H1 (cell line): Measurements from ENCODE around the gene ASRGL1. TPM values are rescaled to one million over a fixed set of nuclear protein-coding genes. Genes with fewer than 3 reads are reported as not detected.

Source experiments
- CTCF ChIA-PET: fragments of 300-600 bp; sonication (Branson Sonifier 250); formaldehyde crosslinking; loops from one replicate; lab custom pipeline; 2021; ENCODE audit not compliant: partially characterized antibody; lab: Charles Lee
- POLR2A ChIA-PET: fragments of 300-600 bp; sonication (Branson Sonifier 250); formaldehyde crosslinking; loops from one replicate; lab custom pipeline; 2021; ENCODE audit warnings: inconsistent platforms; ENCODE audit not compliant: partially characterized antibody; lab: Charles Lee
- DNase-seq, 2 experiments: peaks; one replicate each; pipeline versions ENCODE4 v3.0.0 to v3.0.0-alpha.2; 2010 to 2022; ENCODE audit warnings: low spot score in 2 of 2, low read depth in 1 of 2, mixed read lengths in 1 of 2
- FAIRE-seq: peaks from 2 replicates; lab custom pipeline; 2011; peaks lifted over from hg19 to GRCh38; lab: Jason Lieb, UNC
- H2AFZ ChIP-seq: 2 replicates; pipeline ENCODE4 v1.8.1; 2012; ENCODE audit warnings: low read length, inconsistent platforms
- H2AK5ac ChIP-seq: 2 replicates; pipeline ENCODE4 v1.6.1; 2013; ENCODE audit warnings: low read depth, low read length
- H2BK120ac ChIP-seq: replicated peaks from 2 replicates; pipeline ENCODE3; 2013; ENCODE audit warnings: low read depth, low read length, inconsistent platforms
- H2BK12ac ChIP-seq: 2 replicates; pipeline ENCODE4 v1.6.1; 2013; ENCODE audit warnings: low read depth, low read length
- H2BK15ac ChIP-seq: 2 replicates; pipeline ENCODE4 v1.6.1; 2013; ENCODE audit warnings: low read length
- H2BK20ac ChIP-seq: 2 replicates; pipeline ENCODE4 v1.6.1; 2013; ENCODE audit warnings: low read length
- H2BK5ac ChIP-seq: 2 replicates; pipeline ENCODE4 v1.6.1; 2013; ENCODE audit warnings: low read depth, low read length
- H3K14ac ChIP-seq: 2 replicates; pipeline ENCODE4 v1.6.1; 2013; ENCODE audit warnings: inconsistent platforms; ENCODE audit not compliant: insufficient read length
- H3K18ac ChIP-seq: 2 replicates; pipeline ENCODE4 v1.6.1; 2013; ENCODE audit warnings: low read length; ENCODE audit errors: extremely low read depth
- H3K23ac ChIP-seq: 2 replicates; pipeline ENCODE4 v1.6.1; 2013; ENCODE audit warnings: inconsistent platforms; ENCODE audit not compliant: insufficient read length
- H3K23me2 ChIP-seq: 2 replicates; pipeline ENCODE4 v1.6.1; 2013; ENCODE audit warnings: low read depth, low read length
- H3K27ac ChIP-seq: 2 replicates; pipeline ENCODE4 v1.6.1; 2011; ENCODE audit warnings: low read depth, low read length, inconsistent platforms
- H3K27me3 ChIP-seq, 4 experiments: replicated peaks in 1 of 4; 1 replicate in 1 of 4; 2 replicates in 3 of 4; pipeline versions ENCODE4 v1.6.1 to v1.8.1; 2011 to 2013; ENCODE audit warnings: low read length in 3 of 4, mild to moderate bottlenecking in 3 of 4, inconsistent platforms in 2 of 4, mixed read lengths in 2 of 4, moderate library complexity in 1 of 4; ENCODE audit not compliant: control insufficient read depth in 3 of 4, insufficient read depth in 3 of 4; ENCODE audit errors: extremely low read depth in 1 of 4
- H3K36me3 ChIP-seq, 4 experiments: 2 replicates each; pipeline versions ENCODE4 v1.6.1 to v1.8.1; 2011 to 2013; ENCODE audit warnings: mild to moderate bottlenecking in 4 of 4, low read length in 3 of 4, moderate library complexity in 2 of 4, control low read depth in 1 of 4, inconsistent platforms in 1 of 4; ENCODE audit not compliant: insufficient read depth in 4 of 4, control insufficient read depth in 2 of 4
- H3K4ac ChIP-seq: replicated peaks from 2 replicates; pipeline ENCODE3; 2013; ENCODE audit warnings: low read length, low read depth, mixed read lengths, inconsistent platforms; ENCODE audit not compliant: insufficient read length
- H3K4me1 ChIP-seq, 4 experiments: replicated peaks in 1 of 4; 1 replicate in 1 of 4; 2 replicates in 3 of 4; pipeline versions ENCODE4 v1.6.1 to v1.8.1; 2011 to 2013; ENCODE audit warnings: low read length in 3 of 4, inconsistent platforms in 2 of 4, mixed read lengths in 1 of 4; ENCODE audit not compliant: insufficient read depth in 4 of 4, control insufficient read depth in 3 of 4
- H3K4me2 ChIP-seq, 2 experiments: 2 replicates each; pipeline versions ENCODE4 v1.6.1 to v1.8.1; 2011 to 2013; ENCODE audit warnings: low read depth in 2 of 2, low read length in 2 of 2, control low read depth in 1 of 2, inconsistent platforms in 1 of 2, mild to moderate bottlenecking in 1 of 2; ENCODE audit not compliant: insufficient read depth in 1 of 2
- H3K4me3 ChIP-seq, 4 experiments: fragments of 200-600, 300-600 bp in 1 of 4; sonication (generic), shearing (Covaris generic), sonication (Bioruptor Twin) in 1 of 4; 2 replicates each; pipeline versions ENCODE4 v1.5.1 to v1.8.1; 2011 to 2016; ENCODE audit warnings: low read length in 4 of 4, low read depth in 3 of 4, control low read depth in 2 of 4, inconsistent platforms in 2 of 4, mild to moderate bottlenecking in 2 of 4, mixed read lengths in 1 of 4, moderate library complexity in 1 of 4; ENCODE audit not compliant: insufficient read depth in 2 of 4; ENCODE audit errors: extremely low read depth in 1 of 4
- H3K56ac ChIP-seq: replicated peaks from 2 replicates; pipeline ENCODE3; 2013; ENCODE audit warnings: low read depth, mild to moderate bottlenecking, mixed read lengths, low read length, inconsistent platforms; ENCODE audit not compliant: insufficient read length
- H3K79me1 ChIP-seq: 2 replicates; pipeline ENCODE4 v1.6.1; 2013; ENCODE audit warnings: low read depth, low read length, control low read depth
- H3K79me2 ChIP-seq, 2 experiments: 2 replicates each; pipeline versions ENCODE4 v1.6.1 to v1.8.1; 2012 to 2013; ENCODE audit warnings: low read length in 2 of 2, mild to moderate bottlenecking in 2 of 2, inconsistent platforms in 1 of 2; ENCODE audit not compliant: insufficient read depth in 2 of 2, control insufficient read depth in 1 of 2
- H3K9ac ChIP-seq, 4 experiments: replicated peaks in 1 of 4; 1 replicate in 1 of 4; 2 replicates in 3 of 4; pipeline versions ENCODE4 v1.6.1 to v1.8.1; 2011 to 2013; ENCODE audit warnings: low read depth in 3 of 4, low read length in 3 of 4, control low read depth in 2 of 4, mild to moderate bottlenecking in 2 of 4, moderate library complexity in 2 of 4, inconsistent platforms in 1 of 4; ENCODE audit errors: extremely low read depth in 1 of 4
- H3K9me3 ChIP-seq, 2 experiments: 2 replicates each; pipeline versions ENCODE4 v1.6.1 to v1.8.1; 2012 to 2013; ENCODE audit warnings: mild to moderate bottlenecking in 2 of 2, moderate library complexity in 2 of 2, control low read depth in 1 of 2, inconsistent platforms in 1 of 2, low read depth in 1 of 2, low read length in 1 of 2, mixed read lengths in 1 of 2; ENCODE audit not compliant: insufficient read depth in 2 of 2
- H4K20me1 ChIP-seq, 2 experiments: replicated peaks in 1 of 2; 2 replicates each; pipeline versions ENCODE3 to v1.8.1; 2011 to 2013; ENCODE audit warnings: inconsistent platforms in 2 of 2, low read length in 2 of 2, mild to moderate bottlenecking in 1 of 2; ENCODE audit not compliant: insufficient read depth in 2 of 2, control insufficient read depth in 1 of 2
- H4K5ac ChIP-seq: 2 replicates; pipeline ENCODE4 v1.6.1; 2013; ENCODE audit warnings: low read length, low read depth, mixed read lengths, inconsistent platforms; ENCODE audit not compliant: insufficient read length
- H4K8ac ChIP-seq: 2 replicates; pipeline ENCODE4 v1.8.0; 2013; ENCODE audit warnings: mild to moderate bottlenecking, moderate library complexity, low read length, inconsistent platforms; ENCODE audit not compliant: insufficient read depth; ENCODE audit errors: extremely low read depth
- H4K91ac ChIP-seq: replicated peaks from 2 replicates; pipeline ENCODE3; 2013; ENCODE audit warnings: low read length, mixed read lengths, inconsistent platforms; ENCODE audit not compliant: insufficient read length
- CHD1 ChIP-seq: IDR thresholded peaks from 2 replicates; pipeline ENCODE4 v1.6.1; 2012; ENCODE audit warnings: low read depth, low read length, improper control_type of control experiment
- CTBP2 ChIP-seq: IDR thresholded peaks from 2 replicates; pipeline ENCODE4 v1.7.0; 2011; ENCODE audit warnings: borderline replicate concordance, mild to moderate bottlenecking, moderate library complexity, mixed read lengths, low read length; ENCODE audit not compliant: insufficient read depth, insufficient read length
- GABPA ChIP-seq: IDR thresholded peaks from 2 replicates; pipeline ENCODE4 v1.6.1; 2011; ENCODE audit warnings: mild to moderate bottlenecking, low read length, moderate library complexity, borderline replicate concordance; ENCODE audit not compliant: insufficient read depth
- HDAC2 ChIP-seq, 2 experiments: fragments of 300-600 bp in 1 of 2; sonication (generic) in 1 of 2; IDR thresholded peaks; 2 replicates each; pipeline ENCODE4 v1.6.1; 2011 to 2012; ENCODE audit warnings: low read depth in 2 of 2, low read length in 2 of 2, mild to moderate bottlenecking in 2 of 2, moderate library complexity in 2 of 2, borderline replicate concordance in 1 of 2, inconsistent platforms in 1 of 2
- KDM5A ChIP-seq: fragments of 200-600 bp; IDR thresholded peaks from 2 replicates; pipeline ENCODE4 v1.7.1; 2012; ENCODE audit warnings: mild to moderate bottlenecking, low read length, inconsistent platforms, mixed read lengths
- NRF1 ChIP-seq: IDR thresholded peaks from 2 replicates; pipeline ENCODE4 v1.6.1; 2011; ENCODE audit warnings: mild to moderate bottlenecking, low read depth, low read length, improper control_type of control experiment
- SAP30 ChIP-seq: fragments of 300-600 bp; sonication (generic); IDR thresholded peaks from 2 replicates; pipeline ENCODE4 v1.7.1; 2012; ENCODE audit warnings: low read length, moderate library complexity, mild to moderate bottlenecking, inconsistent platforms; ENCODE audit not compliant: insufficient read depth, insufficient replicate concordance
- SIX5 ChIP-seq: IDR thresholded peaks from 2 replicates; pipeline ENCODE4 v1.6.1; 2011; ENCODE audit warnings: mild to moderate bottlenecking, low read depth, low read length
- WGBS, 2 experiments: shearing (Covaris generic) in 1 of 2; methylation state at CpG; one replicate each; pipeline versions ENCODE4 v1.1.6 to v1.1.7; 2013 to 2015; ENCODE audit warnings: low lambda C conversion rate in 2 of 2, mixed read lengths in 2 of 2, inconsistent platforms in 1 of 2, low coverage in 1 of 2, missing lambda C conversion rate in 1 of 2; ENCODE audit not compliant: insufficient replicate concordance in 2 of 2, insufficient coverage in 1 of 2, insufficient read length in 1 of 2; ENCODE audit errors: extremely low coverage in 1 of 2, missing lambda C conversion rate in 1 of 2; 5-methylcytosine and 5-hydroxymethylcytosine counted together
- polyA plus RNA-seq, 7 experiments: library from polyadenylated mRNA; depleted of rRNA in 3 of 7; stranded (reverse) in 5 of 7; unstranded in 2 of 7; fragments of >200 nt in 5 of 7; fragments of 200-250 nt in 2 of 7; gene quantifications; 1 replicate in 5 of 7; 2 replicates in 1 of 7; 4 replicates in 1 of 7; pipeline versions ENCODE4 v1.2.1 to v1.2.3, GENCODE V29; 2011 to 2013; ENCODE audit warnings: missing spikeins in 2 of 7, mixed read lengths in 2 of 7
- total RNA-seq: library from RNA; stranded (reverse); fragmentation: NEBNext Ultra II Directional; extraction: Animal tissue kit (Norgen Biotek cat#: 25700); gene quantifications from 2 replicates; pipeline ENCODE4 v1.2.1, GENCODE V29; 2021
- TF ChIP-seq, protein P1 (sequence below): IDR thresholded peaks from 2 replicates; pipeline ENCODE4 v1.6.1; 2012; ENCODE audit warnings: low read length, inconsistent platforms

ASRGL1 gene
- total and polyA plus RNA-seq, 2 of the 8 experiments (the other 6 are each of a cell fraction or from before 2014, with no cell fraction given): 19.9 to 23.5 TPM

GRCh38 chr11:62401811-62402210, 64.6 kb downstream of the ASRGL1 start:
- no peak overlapping the region for H2AFZ ChIP-seq
- H4K8ac ChIP-seq: peak overlapping the region; percentile 65; the same call in 1 of the 2 replicates
- H2BK12ac ChIP-seq: peak overlapping the region; percentile 90; the same call in 1 of the 2 replicates
- no peaks in the 10 kb centered on the region for H4K20me1 ChIP-seq
- no peaks in the 10 kb centered on the region for H3K79me2 ChIP-seq
- 87% methylated on average over 6 of the region's 7 CpGs; no CpG with 5 or more reads in 1 of the 2 experiments for WGBS, 2 experiments
- H3K4me1 ChIP-seq: peaks cover 0 to 23% (median 1%) of the 10 kb centered on the region in 4 experiments; a peak in 5 of 7 replicates
- H3K4ac ChIP-seq: no peak overlapping the region
- H3K23ac ChIP-seq: no peak overlapping the region
- POLR2A ChIA-PET: interaction anchor here (0.8 to 1.2 kb wide), 2 partner anchors 17 to 47 kb away, joined by 3 to 5 read pairs; partner anchors contain the start of gene SCGB1A1
- H3K4me2 ChIP-seq: no peak overlapping the region
- peak overlapping the region; percentile 87 for H3K18ac ChIP-seq
- peak overlapping the region; percentile 60 for H4K91ac ChIP-seq
- H3K4me3 ChIP-seq: no peak overlapping the region
- no peak overlapping the region for H3K9ac ChIP-seq
- no peak overlapping the region for H3K27ac ChIP-seq
- H3K79me1 ChIP-seq: no peaks in the 10 kb centered on the region
- H2BK20ac ChIP-seq: no peak overlapping the region; the same call in 1 of the 2 replicates
- DNase-seq (no peak), FAIRE-seq (no peak)
- H2BK5ac ChIP-seq: peak overlapping the region; percentile 56; the same call in 1 of the 2 replicates
- H3K27me3 ChIP-seq: 0 out of 7 replicates have a peak, but pooled peaks cover 0 to 2% (median 0%) of the 10 kb centered on the region in 4 experiments
- no peaks in the 10 kb centered on the region for H3K9me3 ChIP-seq
- no peaks in the 10 kb centered on the region for H3K36me3 ChIP-seq
- no peak overlapping the region for H2AK5ac ChIP-seq
- no peak overlapping the region for H3K14ac ChIP-seq
- H3K56ac ChIP-seq: no peak overlapping the region
- H3K23me2 ChIP-seq: no peaks in the 10 kb centered on the region; the same call in 1 of the 2 replicates
- H2BK15ac ChIP-seq: no peak overlapping the region
- no peak overlapping the region for H4K5ac ChIP-seq
- CTCF ChIA-PET: interaction anchor here (0.6 to 9.5 kb wide), 9 partner anchors 9 to 666 kb away, joined by 3 to 56 read pairs (median 4); no protein-coding TSS in a partner anchor
- H2BK120ac ChIP-seq: no peak overlapping the region
- no peak for TF ChIP-seq SAP30
- no peak for TF ChIP-seq CTBP2
- no peak for TF ChIP-seq KDM5A
- no peak for TF ChIP-seq NRF1
- no peak for TF ChIP-seq SIX5
- no peak for TF ChIP-seq GABPA
- no peak for TF ChIP-seq CHD1
- TF ChIP-seq, protein P1, sequence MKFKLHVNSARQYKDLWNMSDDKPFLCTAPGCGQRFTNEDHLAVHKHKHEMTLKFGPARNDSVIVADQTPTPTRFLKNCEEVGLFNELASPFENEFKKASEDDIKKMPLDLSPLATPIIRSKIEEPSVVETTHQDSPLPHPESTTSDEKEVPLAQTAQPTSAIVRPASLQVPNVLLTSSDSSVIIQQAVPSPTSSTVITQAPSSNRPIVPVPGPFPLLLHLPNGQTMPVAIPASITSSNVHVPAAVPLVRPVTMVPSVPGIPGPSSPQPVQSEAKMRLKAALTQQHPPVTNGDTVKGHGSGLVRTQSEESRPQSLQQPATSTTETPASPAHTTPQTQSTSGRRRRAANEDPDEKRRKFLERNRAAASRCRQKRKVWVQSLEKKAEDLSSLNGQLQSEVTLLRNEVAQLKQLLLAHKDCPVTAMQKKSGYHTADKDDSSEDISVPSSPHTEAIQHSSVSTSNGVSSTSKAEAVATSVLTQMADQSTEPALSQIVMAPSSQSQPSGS: no peak
- TF ChIP-seq HDAC2 (IDR thresholded peaks at IDR 0.05; ENCODE audit: borderline replicate concordance in 1 of 2, low read depth in 2 of 2, low read length in 2 of 2): no peak
